NT2/D1 (cell line): Measurements from ENCODE around the gene SNAPC3.
"Not testable (repeated sequence)": the region's sequence is repeated elsewhere in the genome, so short reads cannot be mapped to it uniquely, and the experiment has no call there.

Source experiments
- DNase-seq: peaks from one replicate; pipeline ENCODE4 v3.0.0-alpha.2; 2011; ENCODE audit warnings: low read depth, low spot score
- H3K27me3 ChIP-seq: 2 replicates; pipeline ENCODE4 v1.6.0; 2011; ENCODE audit warnings: mild to moderate bottlenecking; ENCODE audit not compliant: insufficient read length, insufficient read depth
- H3K36me3 ChIP-seq: 2 replicates; pipeline ENCODE4 v1.6.1; 2011; ENCODE audit warnings: mild to moderate bottlenecking, low read length, mixed read lengths; ENCODE audit not compliant: insufficient read depth, insufficient read length
- H3K4me1 ChIP-seq: 2 replicates; pipeline ENCODE4 v1.5.1; 2011; ENCODE audit not compliant: insufficient read depth, insufficient read length
- H3K4me3 ChIP-seq: 2 replicates; pipeline ENCODE4 v1.5.1; 2011; ENCODE audit warnings: low read depth; ENCODE audit not compliant: insufficient read length
- H3K9ac ChIP-seq: 2 replicates; pipeline ENCODE4 v1.6.0; 2011; ENCODE audit warnings: low read depth; ENCODE audit not compliant: insufficient read length
- H3K9me3 ChIP-seq: 2 replicates; pipeline ENCODE4 v1.5.1; 2011; ENCODE audit warnings: mild to moderate bottlenecking, low read length; ENCODE audit not compliant: insufficient read depth
- SUZ12 ChIP-seq: IDR thresholded peaks from 2 replicates; pipeline ENCODE4 v1.6.1; 2011; ENCODE audit not compliant: insufficient read length, insufficient read depth; ENCODE audit errors: extremely low read depth
- YY1 ChIP-seq: IDR thresholded peaks from 2 replicates; pipeline ENCODE4 v1.6.1; 2011; ENCODE audit not compliant: insufficient read length, insufficient read depth
- ZNF274 ChIP-seq: IDR thresholded peaks from 2 replicates; pipeline ENCODE4 v1.6.1; 2011; ENCODE audit warnings: mild to moderate bottlenecking, low read depth, low read length

SNAPC3 gene

GRCh38 chr9:15421990-15422371 lies 695 bp upstream of the SNAPC3 start:
- Histone ChIP-seq H3K9ac (peak overlapping the region; percentile 92), H3K27me3 (no peaks in the 10 kb centered on the region), H3K4me1 (no peaks in the 10 kb centered on the region)

DNA sequence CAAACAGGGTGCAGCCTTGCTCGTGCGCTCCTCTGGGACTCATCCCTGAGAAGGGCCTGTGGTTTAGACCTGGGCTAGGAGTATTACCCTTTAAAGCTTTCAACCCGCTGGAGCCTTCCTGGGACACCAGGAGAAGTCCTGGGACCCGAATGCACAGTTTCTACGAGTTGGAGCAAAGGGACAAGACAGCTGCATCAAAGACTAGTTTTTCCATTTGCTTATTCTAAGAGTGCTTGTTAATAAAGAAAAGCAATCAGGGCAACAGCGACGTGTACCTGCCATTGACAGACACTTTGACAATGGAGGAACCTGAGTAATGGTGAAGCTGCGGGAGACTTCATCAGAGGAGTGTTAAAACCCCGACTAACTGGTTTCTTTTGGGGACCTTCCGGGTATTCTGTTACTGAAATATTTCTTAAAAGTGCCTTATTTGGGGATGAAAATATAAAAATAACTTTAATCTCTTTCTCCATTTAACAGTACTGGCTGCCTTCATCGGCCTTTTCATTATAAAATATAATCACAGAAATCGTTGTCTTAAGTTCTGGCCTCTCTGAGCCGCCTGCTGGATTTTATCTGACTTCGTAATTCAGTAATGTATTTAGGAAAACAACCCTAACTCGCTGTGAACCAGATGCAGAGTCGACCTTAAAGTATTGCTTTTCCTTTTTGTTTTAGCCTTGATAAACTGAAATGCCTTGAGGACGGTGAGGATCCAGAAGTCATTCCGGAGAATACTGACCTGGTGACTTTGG lies 732 bp downstream of the SNAPC3 start:
- peaks cover 45% of the 10 kb centered on the region for H3K36me3 ChIP-seq
- H3K27me3 ChIP-seq, result no peaks in the 10 kb centered on the region
- TF ChIP-seq YY1 (no peak), SUZ12 (no peak), ZNF274 (no peak)
- peak overlapping the region; percentile 98 for H3K9ac ChIP-seq
- H3K9me3 ChIP-seq, result no peaks in the 10 kb centered on the region
- H3K4me1 ChIP-seq, result no peaks in the 10 kb centered on the region
- H3K4me3 ChIP-seq, result peak overlapping the region; percentile 95
- no peak for DNase-seq

More at GRCh38 chr9:15421990-15422371, 695 bp upstream of the SNAPC3 start:
- Histone ChIP-seq H3K4me3 (peak overlapping the region; percentile 95), H3K36me3 (peaks cover 31% of the 10 kb centered on the region), H3K9me3 (no peaks in the 10 kb centered on the region)
- TF ChIP-seq SUZ12 (no peak), YY1 (no peak), ZNF274 (no peak)
- DNase-seq, result no peak

GRCh38 chr9:15426019-15426418 lies 3.3 kb downstream of the SNAPC3 start:
- Histone ChIP-seq H3K9ac (no peak overlapping the region), H3K4me1 (peaks cover 4% of the 10 kb centered on the region), H3K4me3 (no peak overlapping the region), H3K36me3 (peaks cover 64% of the 10 kb centered on the region), H3K27me3 (no peaks in the 10 kb centered on the region), H3K9me3 (no peaks in the 10 kb centered on the region)
- DNase-seq, result no peak
- no peak for TF ChIP-seq YY1
- TF ChIP-seq SUZ12, result no peak
- TF ChIP-seq ZNF274, result no peak

DNA sequence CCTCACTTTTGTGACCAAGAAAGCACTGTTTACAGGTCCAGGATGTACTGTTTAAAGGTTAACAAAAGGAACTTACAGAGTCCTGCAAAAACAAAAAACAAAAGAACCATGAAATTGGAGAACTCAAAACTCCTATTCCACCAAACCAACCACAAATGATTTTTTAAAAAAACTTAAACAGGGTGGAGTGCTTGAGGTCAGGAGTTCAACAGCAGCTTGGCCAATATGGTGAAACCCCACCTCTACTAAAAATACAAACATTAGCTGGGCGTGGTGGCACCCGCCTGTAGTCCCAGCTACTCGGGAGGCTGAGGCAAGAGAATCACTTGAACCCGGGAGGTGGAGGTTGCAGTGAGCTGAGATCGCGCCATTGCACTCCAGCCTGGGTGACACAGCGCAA lies 5.0 kb downstream of the SNAPC3 start:
- H3K9ac ChIP-seq, H3K27me3 ChIP-seq, H3K9me3 ChIP-seq, DNase-seq, H3K4me3 ChIP-seq, H3K4me1 ChIP-seq: not testable (repeated sequence)
- H3K36me3 ChIP-seq, result peaks cover 76% of the 10 kb centered on the region

- H3K4me1 ChIP-seq, result peaks cover 4% of the 10 kb centered on the region
- H3K4me3 ChIP-seq, result no peak overlapping the region
- no peak for TF ChIP-seq SUZ12
- no peak for TF ChIP-seq ZNF274
- TF ChIP-seq YY1, result no peak
- H3K27me3 ChIP-seq, result no peaks in the 10 kb centered on the region
- H3K36me3 ChIP-seq, result peaks cover 82% of the 10 kb centered on the region
- H3K9ac ChIP-seq, result no peak overlapping the region
- H3K9me3 ChIP-seq, result peaks cover under 1% of the 10 kb centered on the region; the same call in 1 of the 2 replicates
- no peak for DNase-seq
Observed at GRCh38 chr9:15430920-15431844, 8.5 kb downstream of the SNAPC3 start.

GRCh38 chr9:15433191-15433590 lies 10.5 kb downstream of the SNAPC3 start:
- TF ChIP-seq SUZ12 (no peak), ZNF274 (no peak), YY1 (no peak)
- Histone ChIP-seq H3K36me3 (peaks cover 73% of the 10 kb centered on the region), H3K9ac (no peak overlapping the region), H3K9me3 (peaks cover 10% of the 10 kb centered on the region), H3K4me1 (peaks cover 4% of the 10 kb centered on the region), H3K4me3 (no peak overlapping the region), H3K27me3 (no peaks in the 10 kb centered on the region)
- no peak for DNase-seq

- Histone ChIP-seq H3K36me3 (peaks cover 73% of the 10 kb centered on the region), H3K9ac (no peak overlapping the region), H3K27me3 (no peaks in the 10 kb centered on the region), H3K4me1 (peaks cover 4% of the 10 kb centered on the region), H3K4me3 (no peak overlapping the region), H3K9me3 (peaks cover 15% of the 10 kb centered on the region)
- no peak for DNase-seq
- TF ChIP-seq ZNF274 (no peak), YY1 (no peak), SUZ12 (no peak)
Observed at GRCh38 chr9:15433661-15434060, 11.0 kb downstream of the SNAPC3 start.
